SU-DHL-6 (cell line): Measurements from ENCODE around the gene FOXN3.

ENCODE experiments used
- CTCF ChIP-seq: fragments of 200-600 bp; sonication (generic); IDR thresholded peaks from one replicate; pipeline ENCODE4 v1.5.1; 2017; ENCODE audit warnings: antibody characterized with exemption, mild to moderate bottlenecking, low read length, moderate library complexity; ENCODE audit not compliant: insufficient read depth, poor library complexity, severe bottlenecking
- EZH2phosphoT487 ChIP-seq: fragments of 200-600 bp; sonication (generic), shearing (Covaris generic); conservative IDR thresholded peaks from 2 replicates; pipeline ENCODE4 v1.6.1; 2018; ENCODE audit warnings: mild to moderate bottlenecking, antibody characterized with exemption, low read length, moderate library complexity, mixed read lengths

GRCh38 chr14:89384636-89385035 lies 32.4 kb downstream of the FOXN3 start:
- no peak for TF ChIP-seq CTCF
- no peak for TF ChIP-seq EZH2phosphoT487
